Loucy (cell line): ENCODE data around the gene SLC10A7.

Source experiments
- EZH2phosphoT487 ChIP-seq: fragments of 200-600 bp; IDR thresholded peaks from 2 replicates; pipeline ENCODE4 v1.6.1; 2018; ENCODE audit warnings: antibody characterized with exemption, mild to moderate bottlenecking, moderate library complexity, borderline replicate concordance
- TF ChIP-seq, protein P1 (sequence below): fragments of 200-600 bp; sonication (generic); conservative IDR thresholded peaks from 2 replicates; pipeline ENCODE4 v1.5.1; 2014; ENCODE audit warnings: mild to moderate bottlenecking, antibody characterized with exemption, low read length

- TF ChIP-seq, protein P1, sequence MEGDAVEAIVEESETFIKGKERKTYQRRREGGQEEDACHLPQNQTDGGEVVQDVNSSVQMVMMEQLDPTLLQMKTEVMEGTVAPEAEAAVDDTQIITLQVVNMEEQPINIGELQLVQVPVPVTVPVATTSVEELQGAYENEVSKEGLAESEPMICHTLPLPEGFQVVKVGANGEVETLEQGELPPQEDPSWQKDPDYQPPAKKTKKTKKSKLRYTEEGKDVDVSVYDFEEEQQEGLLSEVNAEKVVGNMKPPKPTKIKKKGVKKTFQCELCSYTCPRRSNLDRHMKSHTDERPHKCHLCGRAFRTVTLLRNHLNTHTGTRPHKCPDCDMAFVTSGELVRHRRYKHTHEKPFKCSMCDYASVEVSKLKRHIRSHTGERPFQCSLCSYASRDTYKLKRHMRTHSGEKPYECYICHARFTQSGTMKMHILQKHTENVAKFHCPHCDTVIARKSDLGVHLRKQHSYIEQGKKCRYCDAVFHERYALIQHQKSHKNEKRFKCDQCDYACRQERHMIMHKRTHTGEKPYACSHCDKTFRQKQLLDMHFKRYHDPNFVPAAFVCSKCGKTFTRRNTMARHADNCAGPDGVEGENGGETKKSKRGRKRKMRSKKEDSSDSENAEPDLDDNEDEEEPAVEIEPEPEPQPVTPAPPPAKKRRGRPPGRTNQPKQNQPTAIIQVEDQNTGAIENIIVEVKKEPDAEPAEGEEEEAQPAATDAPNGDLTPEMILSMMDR = no peak
- no peak for TF ChIP-seq EZH2phosphoT487
Measured at GRCh38 chr4:146450524-146450923, 71.2 kb downstream of the SLC10A7 start.
